Activated CD8-positive, alpha-beta memory T cell treated with anti-CD3 and anti-CD28 coated beads, Interleukin-2, amount 50 U/mL, for 24 hours (primary cell): ENCODE data around the gene ITGA1.
"Not testable (repeated sequence)": the region's sequence is repeated elsewhere in the genome, so short reads cannot be mapped to it uniquely, and the experiment has no call there.

Experiments used
- DNase-seq: peaks from one replicate; pipeline ENCODE4 v3.0.0-alpha.2; 2020; ENCODE audit errors: extremely low read depth

Gene ITGA1

GRCh38 chr5:52787600-52788504, at the start of gene ITGA1, which contains the start of gene PELO:
Gene ITGA1, plus strand, starts transcription at chr5:52787916. Its CDS starts 438 bp downstream, at chr5:52788354.
Gene PELO, plus strand, starts transcription at chr5:52787916. Its CDS starts 12,479 bp downstream, at chr5:52800395.
- no peak for DNase-seq

GRCh38 chr5:52738095-52738506, 49.6 kb upstream of the ITGA1 start:
- no peak for DNase-seq

- DNase-seq: no peak
These were observed 47.7 kb upstream of the ITGA1 start for GRCh38 chr5:52740007-52740406.

GRCh38 chr5:52743012-52743411, 44.7 kb upstream of the ITGA1 start:
- no peak for DNase-seq

GRCh38 chr5:52743529-52743928, 44.2 kb upstream of the ITGA1 start:
- DNase-seq: no peak

- DNase-seq: peak; percentile 18
These were observed 43.7 kb upstream of the ITGA1 start for GRCh38 chr5:52743970-52744369.

- DNase-seq: not testable (repeated sequence)
These were observed 42.8 kb upstream of the ITGA1 start for GRCh38 chr5:52744867-52745458.

GRCh38 chr5:52746539-52746938, 41.2 kb upstream of the ITGA1 start:
- no peak for DNase-seq

GRCh38 chr5:52748590-52748989, 39.1 kb upstream of the ITGA1 start:
- no peak for DNase-seq

- DNase-seq: no peak
These were observed 38.0 kb upstream of the ITGA1 start for GRCh38 chr5:52749666-52750065.

GRCh38 chr5:52751137-52751536, 36.6 kb upstream of the ITGA1 start:
- no peak for DNase-seq

GRCh38 chr5:52754051-52754450, 33.7 kb upstream of the ITGA1 start:
- no peak for DNase-seq

- no peak for DNase-seq
These were observed 30.2 kb upstream of the ITGA1 start for GRCh38 chr5:52757527-52757926.

GRCh38 chr5:52758014-52758413, 29.7 kb upstream of the ITGA1 start:
- DNase-seq: no peak

GRCh38 chr5:52759331-52759730, 28.4 kb upstream of the ITGA1 start:
- DNase-seq: no peak

GRCh38 chr5:52760695-52761366, 26.9 kb upstream of the ITGA1 start:
- no peak for DNase-seq

GRCh38 chr5:52767217-52767743, 20.4 kb upstream of the ITGA1 start:
- no peak for DNase-seq

- no peak for DNase-seq
These were observed 19.8 kb upstream of the ITGA1 start for GRCh38 chr5:52767766-52768480.

GRCh38 chr5:52769061-52769460, 18.7 kb upstream of the ITGA1 start:
- no peak for DNase-seq

- no peak for DNase-seq
These were observed 17.3 kb upstream of the ITGA1 start for GRCh38 chr5:52770287-52770939.
